HepG2 (cell line): Measurements from ENCODE around the gene AUP1. TPM values are rescaled to one million over a fixed set of nuclear protein-coding genes. Genes with fewer than 3 reads are reported as not detected.

Experiments used
- ATAC-seq: fragments of 200-7000 bp; cut with Tn5 transposase; 3 replicates; pipeline ENCODE4 v1.9.1; 2020; ENCODE audit warnings: mild to moderate bottlenecking, moderate library complexity
- BruUV-seq: library from RNA; stranded (reverse); fragments of 400-500 nt; replicated peaks from 2 replicates; lab custom pipeline; 2021; lab: Mats Ljungman, UMichigan
- CTCF ChIA-PET: fragments of 300-600 bp; formaldehyde crosslinking; extraction: SDS; loops from one replicate; lab custom pipeline; 2021; ENCODE audit warnings: low total read pairs, inconsistent platforms, low intra/inter-chr PET ratio; lab: Yijun Ruan, JAX
- POLR2A ChIA-PET: fragments of 350-600 bp; sonication (Branson Sonifier 250); formaldehyde crosslinking; loops from one replicate; lab custom pipeline; 2020; ENCODE audit warnings: antibody characterized with exemption, inconsistent platforms; lab: Yijun Ruan, JAX
- DNase-seq: peaks from one replicate; pipeline ENCODE4 v3.0.0-alpha.2; 2015; ENCODE audit warnings: low spot score
- FAIRE-seq: peaks from 3 replicates; lab custom pipeline; 2011; peaks lifted over from hg19 to GRCh38; lab: Jason Lieb, UNC
- H2AFZ ChIP-seq: one replicate; pipeline ENCODE4 v1.6.1; 2011; ENCODE audit warnings: low read length, inconsistent platforms
- H3K27ac ChIP-seq: fragments of 300-600 bp; 3 replicates; pipeline ENCODE4 v1.8.0; 2011; ENCODE audit warnings: mixed run types, mild to moderate bottlenecking, mixed read lengths, low read length, inconsistent platforms; ENCODE audit not compliant: insufficient read depth; ENCODE audit errors: extremely low read length
- H3K27me3 ChIP-seq, 2 experiments: fragments of 200-600 bp in 1 of 2; 2 replicates in 1 of 2; 3 replicates in 1 of 2; pipeline versions ENCODE4 v1.6.0 to v1.8.0; 2011; ENCODE audit warnings: low read length in 2 of 2, mild to moderate bottlenecking in 2 of 2, moderate library complexity in 2 of 2, inconsistent platforms in 1 of 2; ENCODE audit not compliant: insufficient read depth in 2 of 2, control insufficient read depth in 1 of 2
- H3K36me3 ChIP-seq, 2 experiments: fragments of 200-600 bp in 1 of 2; replicated peaks in 1 of 2; 2 replicates in 1 of 2; 3 replicates in 1 of 2; pipeline versions ENCODE4 v1.5.1 to v1.8.0; 2011; ENCODE audit warnings: low read length in 2 of 2, inconsistent platforms in 1 of 2; ENCODE audit not compliant: insufficient read depth in 2 of 2, control insufficient read depth in 1 of 2
- H3K4me1 ChIP-seq: 2 replicates; pipeline ENCODE4 v1.5.1; 2012; ENCODE audit warnings: low read length, inconsistent platforms; ENCODE audit not compliant: insufficient read depth
- H3K4me2 ChIP-seq: 2 replicates; pipeline ENCODE4 v1.6.0; 2011; ENCODE audit warnings: low read depth, low read length, inconsistent platforms
- H3K4me3 ChIP-seq, 3 experiments: fragments of 200-600 bp in 1 of 3; sonication (generic), shearing (Covaris generic) in 1 of 3; replicated peaks in 1 of 3; 2 replicates each; pipeline ENCODE4 v1.5.1; 2011 to 2016; ENCODE audit warnings: low read length in 3 of 3, inconsistent platforms in 2 of 3, low read depth in 2 of 3, mild to moderate bottlenecking in 2 of 3, control low read depth in 1 of 3, mixed read lengths in 1 of 3; ENCODE audit not compliant: insufficient read depth in 1 of 3
- H3K79me2 ChIP-seq: one replicate; pipeline ENCODE4 v1.6.1; 2011; ENCODE audit warnings: low read length, inconsistent platforms; ENCODE audit not compliant: insufficient read depth
- H3K9ac ChIP-seq: 2 replicates; pipeline ENCODE4 v1.6.0; 2011; ENCODE audit warnings: mild to moderate bottlenecking, low read depth, low read length, inconsistent platforms; ENCODE audit not compliant: insufficient read depth
- H3K9me3 ChIP-seq: 2 replicates; pipeline ENCODE4 v1.5.1; 2012; ENCODE audit warnings: mild to moderate bottlenecking, low read length
- H4K20me1 ChIP-seq: 2 replicates; pipeline ENCODE4 v1.6.0; 2011; ENCODE audit warnings: inconsistent platforms, mild to moderate bottlenecking, low read length, moderate library complexity; ENCODE audit not compliant: insufficient read depth
- CEBPG ChIP-seq: IDR thresholded peaks from 2 replicates; pipeline ENCODE4 v1.6.1; 2016
- CTCF ChIP-seq: sonication (generic); formaldehyde crosslinking; IDR thresholded peaks from 2 replicates; pipeline ENCODE4 v1.5.0; 2020; ENCODE audit warnings: mild to moderate bottlenecking, missing genetic modification reagents, moderate library complexity
- ERF ChIP-seq: IDR thresholded peaks from 2 replicates; pipeline ENCODE4 v1.6.1; 2018; ENCODE audit warnings: missing biosample characterization, missing genetic modification reagents
- FOXA3 ChIP-seq: IDR thresholded peaks from 2 replicates; pipeline ENCODE4 v1.6.1; 2016; ENCODE audit warnings: missing genetic modification reagents, missing compliant biosample characterization
- HNRNPLL ChIP-seq: fragments of 200-400 bp; formaldehyde crosslinking; IDR thresholded peaks from 2 replicates; pipeline ENCODE4 v1.6.1; 2017; ENCODE audit warnings: mild to moderate bottlenecking, low read depth, low read length; ENCODE audit not compliant: poor library complexity, severe bottlenecking
- JUND ChIP-seq: sonication (generic); formaldehyde crosslinking; IDR thresholded peaks from 2 replicates; pipeline ENCODE4 v1.8.0; 2022; ENCODE audit warnings: mild to moderate bottlenecking, missing genetic modification reagents
- MIXL1 ChIP-seq: IDR thresholded peaks from 2 replicates; pipeline ENCODE4 v1.6.1; 2016
- SMC3 ChIP-seq: IDR thresholded peaks from 2 replicates; pipeline ENCODE4 v1.6.1; 2011; ENCODE audit warnings: low read length, improper control_type of control experiment
- STAG1 ChIP-seq: sonication (generic); formaldehyde crosslinking; IDR thresholded peaks from 2 replicates; pipeline ENCODE4 v1.4.0; 2020; ENCODE audit warnings: missing genetic modification reagents
- ZNF121 ChIP-seq: sonication (generic); formaldehyde crosslinking; IDR thresholded peaks from 2 replicates; pipeline ENCODE4 v1.5.0; 2020; ENCODE audit warnings: mild to moderate bottlenecking, missing genetic modification reagents
- ZNF383 ChIP-seq: sonication (generic); formaldehyde crosslinking; IDR thresholded peaks from 2 replicates; pipeline ENCODE4 v1.4.0; 2020; ENCODE audit warnings: missing genetic modification reagents, mild to moderate bottlenecking, borderline replicate concordance
- ZNF703 ChIP-seq: sonication (generic); formaldehyde crosslinking; IDR thresholded peaks from 2 replicates; pipeline ENCODE4 v1.5.1; 2020; ENCODE audit warnings: missing genetic modification reagents, mild to moderate bottlenecking, moderate library complexity, borderline replicate concordance
- ZNF710 ChIP-seq: sonication (generic); formaldehyde crosslinking; IDR thresholded peaks from 2 replicates; pipeline ENCODE4 v1.5.0; 2020; ENCODE audit warnings: mild to moderate bottlenecking, missing genetic modification reagents, borderline replicate concordance
- WGBS: methylation state at CpG from one replicate; pipeline ENCODE4 v1.1.6; 2017; ENCODE audit warnings: low lambda C conversion rate; 5-methylcytosine and 5-hydroxymethylcytosine counted together
- in situ Hi-C: cut with HindIII; loops from 2 replicates; pipeline ENCODE4 v1.10.0; 2017; ENCODE audit warnings: low pct_unique_long_range_greater_than_20kb; ENCODE audit not compliant: extremely low pct_ligation_motif_present
- intact Hi-C: fragments of 100-400 bp; cut with micrococcal nuclease; formaldehyde crosslinking; loops from one replicate; pipeline ENCODE4 v1.10.0; 2022; ENCODE audit not compliant: unreplicated experiment
- polyA plus RNA-seq, 8 experiments: library from polyadenylated mRNA; depleted of rRNA in 3 of 8; stranded (reverse) in 7 of 8; unstranded in 1 of 8; fragments of >200 nt; fragmentation: Illumina TruSeq in 4 of 8; extraction: Trizol in 4 of 8; gene quantifications; 2 replicates each; pipeline versions ENCODE4 v1.2.1 to v1.2.3, GENCODE V29; 2011 to 2016; ENCODE audit warnings: low read depth in 4 of 8, missing spikeins in 1 of 8, mixed read lengths in 1 of 8; ENCODE audit not compliant: insufficient read depth in 1 of 8
- total RNA-seq, 5 experiments: library from RNA; depleted of rRNA; stranded (reverse); fragments of >200 nt; fragmentation: Illumina TruSeq; extraction: Trizol; gene quantifications; 2 replicates each; pipeline ENCODE4 v1.2.3, GENCODE V29; 2016; ENCODE audit warnings: low read depth in 1 of 5

The AUP1 gene
- total and polyA plus RNA-seq, 2 of the 13 experiments (the other 11 are each of a cell fraction or from before 2014, with no cell fraction given): 174 to 267 TPM

GRCh38 chr2:74546004-74546403 lies 16.5 kb upstream of the AUP1 start:
- ATAC-seq (no peak), FAIRE-seq (no peak), DNase-seq (no peak)
- Histone ChIP-seq H3K9me3 (no peaks in the 10 kb centered on the region), H3K4me1 (peaks cover 24% of the 10 kb centered on the region), H3K27me3 (peaks cover 0 to 27% of the 10 kb centered on the region in 2 experiments; a peak in 2 of 5 replicates), H3K4me3 (no peak overlapping the region), H3K36me3 (no peaks in the 10 kb centered on the region), H2AFZ (no peak overlapping the region), H3K27ac (no peak overlapping the region), H3K79me2 (no peaks in the 10 kb centered on the region), H3K9ac (no peak overlapping the region), H4K20me1 (no peaks in the 10 kb centered on the region), H3K4me2 (no peak overlapping the region)
- intact Hi-C loops: no loop called here
- no peak for TF ChIP-seq ZNF703 (CRISPR knock-in tag)
- ChIA-PET CTCF (no interaction called here), POLR2A (no interaction called here)
- in situ Hi-C loops: no loop called here
- BruUV-seq: no TSS peak
- WGBS: 27% methylated on average over 3 of the region's 3 CpGs

- no TSS peak for BruUV-seq
- H3K4me3 ChIP-seq: no peak overlapping the region
- DNase-seq: no peak
- ChIA-PET CTCF (no interaction called here), POLR2A (interaction anchor here (0.9 kb wide), 1 partner anchor 61 kb away, joined by 3 read pairs; the partner anchor contains the start of gene TTC31)
- H3K27me3 ChIP-seq: peaks cover 0 to 23% of the 10 kb centered on the region in 2 experiments; a peak in 2 of 5 replicates
- TF ChIP-seq MIXL1 (CRISPR knock-in tag) (0 out of 2 replicates have a peak, but pooled peaks have one; percentile 51), CEBPG (CRISPR knock-in tag) (peak; percentile 13; the same call in 1 of the 2 replicates), CTCF (CRISPR knock-in tag) (peak; percentile 57), SMC3 (peak; percentile 42; the same call in 1 of the 2 replicates), ZNF121 (CRISPR knock-in tag) (0 out of 2 replicates have a peak, but pooled peaks have one; percentile 33), ZNF383 (CRISPR knock-in tag) (no peak), JUND (no peak), STAG1 (peak; percentile 60), ERF (CRISPR knock-in tag) (no peak), ZNF710 (CRISPR knock-in tag) (no peak), FOXA3 (peak; percentile 8; the same call in 1 of the 2 replicates), HNRNPLL (no peak)
- no peak overlapping the region for H3K9ac ChIP-seq
- H3K9me3 ChIP-seq: no peaks in the 10 kb centered on the region
- H3K4me2 ChIP-seq: no peak overlapping the region
- H2AFZ ChIP-seq: no peak overlapping the region
- WGBS: 10% methylated on average over 3 of the region's 3 CpGs
- ATAC-seq: peak; percentile 18; the same call in 1 of the 3 replicates
- H3K36me3 ChIP-seq: no peaks in the 10 kb centered on the region
- H3K27ac ChIP-seq: no peak overlapping the region
- H4K20me1 ChIP-seq: no peaks in the 10 kb centered on the region
- peaks cover 17% of the 10 kb centered on the region for H3K4me1 ChIP-seq
- FAIRE-seq: no peak
- intact Hi-C loops (loop anchor here (1.0 kb wide), 1 partner anchor 43 kb away; no protein-coding TSS in a partner anchor), in situ Hi-C loops (no loop called here)
- no peaks in the 10 kb centered on the region for H3K79me2 ChIP-seq
Observed at GRCh38 chr2:74544634-74545033, 15.1 kb upstream of the AUP1 start.
